Brain microvascular endothelial cell (primary cell): Measurements from ENCODE around the gene INPP5F.
"Not testable (repeated sequence)": the region's sequence is repeated elsewhere in the genome, so short reads cannot be mapped to it uniquely, and the experiment has no call there.

Experiments used
- DNase-seq: peaks from one replicate; pipeline ENCODE4 v3.0.0-alpha.2; 2020
- H3K27ac ChIP-seq: fragments of 250-450 bp; sonication (Bioruptor Pico); 2 replicates; pipeline ENCODE4 v1.5.1; 2020; ENCODE audit warnings: mild to moderate bottlenecking, moderate library complexity
- H3K27me3 ChIP-seq: fragments of 250-450 bp; sonication (Bioruptor Pico); replicated peaks from 2 replicates; pipeline ENCODE4 v1.5.1; 2020; ENCODE audit warnings: mild to moderate bottlenecking
- H3K36me3 ChIP-seq: fragments of 250-450 bp; sonication (Bioruptor Pico); replicated peaks from 2 replicates; pipeline ENCODE4 v1.5.1; 2020; ENCODE audit warnings: mild to moderate bottlenecking
- H3K4me3 ChIP-seq: 2 replicates; pipeline ENCODE4 v1.5.1; 2011; ENCODE audit warnings: low read depth, mild to moderate bottlenecking, control low read depth, low read length, moderate library complexity
- in situ Hi-C: cut with HindIII; loops from 2 replicates; pipeline ENCODE4 v1.10.0; 2017; ENCODE audit warnings: low sequenced_read_pairs, low pct_ligation_motif_present
- TF ChIP-seq, protein P1 (sequence below): IDR thresholded peaks from 2 replicates; pipeline ENCODE4 v1.5.1; 2011; ENCODE audit warnings: low read depth, mild to moderate bottlenecking, moderate library complexity, low read length, control low read depth, inconsistent platforms; ENCODE audit errors: missing control alignments

INPP5F gene

DNA sequence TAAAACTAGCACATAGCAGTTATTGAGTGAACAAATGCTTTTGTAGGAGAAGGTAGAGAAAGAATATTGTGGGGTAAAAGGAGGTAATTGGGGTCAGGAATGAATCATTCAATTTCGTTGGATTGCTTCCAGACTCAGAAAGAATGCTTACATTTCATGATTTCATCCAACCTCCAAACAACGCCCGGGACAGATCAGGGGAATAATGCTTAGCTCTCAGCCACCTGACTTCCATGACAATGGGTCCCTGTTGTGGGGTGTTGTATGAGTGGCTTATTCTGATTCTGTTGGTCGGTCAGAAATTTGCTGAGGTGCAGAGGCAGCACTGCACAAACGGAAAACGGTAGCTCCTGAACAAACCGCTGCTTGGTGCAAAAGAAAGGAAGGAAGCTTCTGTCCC lies 24.0 kb upstream of the INPP5F start:
- in situ Hi-C loops: no loop called here
- H3K27me3 ChIP-seq: no peaks in the 10 kb centered on the region
- TF ChIP-seq, protein P1, sequence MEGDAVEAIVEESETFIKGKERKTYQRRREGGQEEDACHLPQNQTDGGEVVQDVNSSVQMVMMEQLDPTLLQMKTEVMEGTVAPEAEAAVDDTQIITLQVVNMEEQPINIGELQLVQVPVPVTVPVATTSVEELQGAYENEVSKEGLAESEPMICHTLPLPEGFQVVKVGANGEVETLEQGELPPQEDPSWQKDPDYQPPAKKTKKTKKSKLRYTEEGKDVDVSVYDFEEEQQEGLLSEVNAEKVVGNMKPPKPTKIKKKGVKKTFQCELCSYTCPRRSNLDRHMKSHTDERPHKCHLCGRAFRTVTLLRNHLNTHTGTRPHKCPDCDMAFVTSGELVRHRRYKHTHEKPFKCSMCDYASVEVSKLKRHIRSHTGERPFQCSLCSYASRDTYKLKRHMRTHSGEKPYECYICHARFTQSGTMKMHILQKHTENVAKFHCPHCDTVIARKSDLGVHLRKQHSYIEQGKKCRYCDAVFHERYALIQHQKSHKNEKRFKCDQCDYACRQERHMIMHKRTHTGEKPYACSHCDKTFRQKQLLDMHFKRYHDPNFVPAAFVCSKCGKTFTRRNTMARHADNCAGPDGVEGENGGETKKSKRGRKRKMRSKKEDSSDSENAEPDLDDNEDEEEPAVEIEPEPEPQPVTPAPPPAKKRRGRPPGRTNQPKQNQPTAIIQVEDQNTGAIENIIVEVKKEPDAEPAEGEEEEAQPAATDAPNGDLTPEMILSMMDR: no peak
- peak; percentile 28 for DNase-seq
- H3K36me3 ChIP-seq: no peaks in the 10 kb centered on the region
- no peak overlapping the region for H3K27ac ChIP-seq
- H3K4me3 ChIP-seq: no peak overlapping the region

DNA sequence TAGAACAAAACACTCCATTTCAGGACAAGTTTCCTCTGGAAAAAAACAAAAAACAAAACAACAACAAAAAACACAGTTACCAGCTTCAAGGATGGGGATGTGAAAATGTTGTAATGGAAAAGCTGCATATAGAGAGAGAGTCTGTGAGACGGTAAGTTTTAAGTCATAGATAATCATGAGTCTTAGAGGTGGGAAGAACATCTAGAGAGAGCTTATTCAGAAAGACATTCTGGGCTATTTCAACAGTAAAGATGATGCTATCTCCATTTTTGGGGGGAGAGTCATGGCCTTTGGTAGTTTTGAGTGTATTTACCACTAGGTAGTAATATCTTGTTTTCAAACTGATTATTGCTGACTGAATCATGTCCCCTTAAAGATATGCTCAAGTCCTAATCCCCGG lies 23.3 kb upstream of the INPP5F start:
- no peaks in the 10 kb centered on the region for H3K27me3 ChIP-seq
- in situ Hi-C loops: no loop called here
- no peak overlapping the region for H3K4me3 ChIP-seq
- TF ChIP-seq, protein P1: no peak
- H3K27ac ChIP-seq: no peak overlapping the region
- no peak for DNase-seq
- no peaks in the 10 kb centered on the region for H3K36me3 ChIP-seq

DNA sequence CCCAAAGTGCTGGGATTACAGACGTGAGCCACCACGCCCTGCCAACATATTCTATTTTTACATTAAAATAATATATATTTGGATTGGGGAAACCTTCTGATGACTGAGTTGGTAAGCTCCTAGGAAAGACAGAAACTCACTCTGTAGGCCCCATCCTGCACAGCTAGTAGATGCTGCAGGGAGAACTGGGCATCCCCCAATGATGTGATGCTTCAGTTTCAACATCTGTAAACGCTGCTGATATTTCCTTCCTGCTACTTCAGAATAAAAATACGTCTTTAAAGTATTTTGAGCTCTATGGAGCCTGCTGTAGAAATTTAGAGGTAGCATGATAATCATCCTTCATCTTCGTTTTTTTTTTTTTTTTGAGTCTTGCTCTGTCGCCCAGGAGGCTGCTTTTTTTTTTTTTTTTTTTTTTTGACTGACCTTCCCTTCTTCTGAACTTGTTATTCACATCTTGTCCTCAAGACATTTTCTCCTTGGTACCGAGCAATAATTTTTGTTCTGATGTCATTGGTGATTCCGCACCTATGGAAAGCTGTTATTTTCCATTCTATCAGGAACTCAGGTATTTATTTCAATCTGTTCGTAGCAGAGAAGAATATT lies 21.8 kb upstream of the INPP5F start:
- Histone ChIP-seq H3K27me3 (no peaks in the 10 kb centered on the region), H3K4me3 (no peak overlapping the region), H3K27ac (no peak overlapping the region), H3K36me3 (no peaks in the 10 kb centered on the region)
- DNase-seq: no peak
- in situ Hi-C loops: no loop called here
- TF ChIP-seq, protein P1: no peak

DNA sequence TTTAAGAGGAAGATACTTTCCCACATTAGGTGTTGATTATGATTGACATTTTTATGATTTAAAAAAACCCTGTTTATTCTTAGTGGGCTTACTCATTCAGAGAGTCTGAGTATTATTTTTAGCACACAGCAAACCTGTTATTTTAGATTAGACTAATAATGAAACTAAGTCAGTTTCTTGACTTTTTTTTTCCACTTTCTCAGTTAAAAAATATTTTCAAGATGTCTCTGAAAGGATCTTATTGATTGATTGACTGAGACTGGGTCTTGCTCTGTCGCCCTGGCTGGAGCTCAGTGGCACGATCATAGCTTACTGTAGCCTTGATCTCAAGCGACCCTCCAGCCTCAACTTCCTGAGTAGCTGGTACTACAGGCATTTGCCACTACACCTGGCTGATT lies 20.4 kb upstream of the INPP5F start:
- Histone ChIP-seq H3K27ac (no peak overlapping the region), H3K4me3 (no peak overlapping the region), H3K27me3 (no peaks in the 10 kb centered on the region), H3K36me3 (no peaks in the 10 kb centered on the region)
- in situ Hi-C loops: no loop called here
- DNase-seq: no peak
- TF ChIP-seq, protein P1: no peak

DNA sequence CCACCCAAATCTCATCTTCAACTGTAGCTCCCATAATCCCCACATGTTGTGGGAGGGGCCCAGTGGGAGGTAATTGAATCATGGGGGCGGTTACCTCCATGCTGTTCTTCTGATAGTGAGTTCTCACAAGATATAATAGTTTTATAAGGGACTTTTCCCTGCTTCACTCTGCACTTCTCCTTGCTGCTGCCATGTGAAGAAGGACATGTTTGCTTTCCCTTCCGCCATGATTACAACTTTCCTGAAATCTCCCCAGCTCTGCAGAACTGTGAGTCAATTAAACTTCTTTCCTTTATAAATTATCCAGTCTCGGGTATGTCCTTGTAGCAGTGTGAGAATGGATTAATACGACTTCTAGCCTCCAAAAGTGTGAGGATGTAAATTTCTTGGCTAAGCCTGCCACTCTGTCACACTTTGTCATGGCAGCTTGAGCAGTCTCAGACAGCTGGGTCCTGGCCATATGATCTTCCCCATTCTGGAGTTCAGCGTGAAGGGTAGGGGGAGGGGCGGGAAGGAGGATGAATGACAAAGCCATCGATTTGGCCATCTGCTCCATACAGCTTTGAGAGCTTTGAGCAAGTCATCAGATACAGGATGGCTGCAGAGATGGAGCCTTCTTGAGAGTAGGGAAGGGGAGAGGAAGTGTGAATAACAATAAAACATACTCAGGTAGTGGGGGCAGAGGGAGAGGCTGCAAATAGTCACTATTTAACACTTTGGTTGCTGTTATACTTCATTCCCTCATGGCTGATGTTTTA lies 19.1 kb upstream of the INPP5F start:
- TF ChIP-seq, protein P1: no peak
- Histone ChIP-seq H3K36me3 (no peaks in the 10 kb centered on the region), H3K27me3 (no peaks in the 10 kb centered on the region), H3K27ac (no peak overlapping the region), H3K4me3 (no peak overlapping the region)
- in situ Hi-C loops: no loop called here
- DNase-seq: no peak

DNA sequence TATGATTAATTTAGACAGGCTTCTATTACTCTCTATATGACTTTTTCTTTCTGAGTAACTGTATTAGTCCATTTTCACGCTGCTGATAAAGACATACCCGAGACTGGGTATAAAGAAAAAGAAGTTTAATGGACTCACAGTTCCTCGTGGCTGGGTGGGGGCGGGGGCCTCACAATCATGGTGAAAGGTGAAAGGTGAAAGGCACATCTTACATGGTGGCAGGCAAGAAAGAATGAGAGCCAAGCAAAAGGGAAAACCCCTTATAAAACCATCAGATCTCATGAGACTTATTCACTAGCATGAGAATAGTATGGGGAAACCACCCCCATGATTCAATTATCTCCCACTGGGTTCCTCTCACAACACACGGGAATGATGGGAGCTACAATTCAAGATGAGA lies 18.5 kb upstream of the INPP5F start:
- H3K4me3 ChIP-seq, H3K27me3 ChIP-seq, DNase-seq, H3K27ac ChIP-seq, in situ Hi-C loops, H3K36me3 ChIP-seq: not testable (repeated sequence)

DNA sequence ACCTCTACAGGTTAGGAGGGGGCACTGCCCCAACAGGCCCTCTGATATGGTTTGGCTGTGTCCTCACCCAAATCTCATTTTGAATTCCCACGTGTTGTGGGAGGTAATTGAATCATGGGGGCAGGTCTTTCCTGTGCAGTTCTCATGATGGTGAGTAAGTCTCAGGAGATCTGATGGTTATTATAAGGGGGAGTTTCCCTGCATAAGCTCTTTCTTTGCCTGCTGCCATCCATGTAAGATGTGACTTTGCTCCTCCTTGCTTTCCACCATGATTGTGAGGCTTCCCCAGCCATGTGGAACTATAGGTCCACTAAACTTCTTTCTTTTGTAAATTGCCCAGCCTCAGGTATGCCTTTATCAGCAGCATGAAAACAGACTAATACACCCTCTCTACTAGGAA lies 14.9 kb upstream of the INPP5F start:
- in situ Hi-C loops, DNase-seq, H3K27ac ChIP-seq: not testable (repeated sequence)

More for the DNA sequence above, 14.9 kb upstream of the INPP5F start:
- H3K36me3 ChIP-seq, H3K27me3 ChIP-seq, H3K4me3 ChIP-seq: not testable (repeated sequence)
